Measurements from ENCODE around the gene YPEL3.

YPEL3 gene

DNA sequence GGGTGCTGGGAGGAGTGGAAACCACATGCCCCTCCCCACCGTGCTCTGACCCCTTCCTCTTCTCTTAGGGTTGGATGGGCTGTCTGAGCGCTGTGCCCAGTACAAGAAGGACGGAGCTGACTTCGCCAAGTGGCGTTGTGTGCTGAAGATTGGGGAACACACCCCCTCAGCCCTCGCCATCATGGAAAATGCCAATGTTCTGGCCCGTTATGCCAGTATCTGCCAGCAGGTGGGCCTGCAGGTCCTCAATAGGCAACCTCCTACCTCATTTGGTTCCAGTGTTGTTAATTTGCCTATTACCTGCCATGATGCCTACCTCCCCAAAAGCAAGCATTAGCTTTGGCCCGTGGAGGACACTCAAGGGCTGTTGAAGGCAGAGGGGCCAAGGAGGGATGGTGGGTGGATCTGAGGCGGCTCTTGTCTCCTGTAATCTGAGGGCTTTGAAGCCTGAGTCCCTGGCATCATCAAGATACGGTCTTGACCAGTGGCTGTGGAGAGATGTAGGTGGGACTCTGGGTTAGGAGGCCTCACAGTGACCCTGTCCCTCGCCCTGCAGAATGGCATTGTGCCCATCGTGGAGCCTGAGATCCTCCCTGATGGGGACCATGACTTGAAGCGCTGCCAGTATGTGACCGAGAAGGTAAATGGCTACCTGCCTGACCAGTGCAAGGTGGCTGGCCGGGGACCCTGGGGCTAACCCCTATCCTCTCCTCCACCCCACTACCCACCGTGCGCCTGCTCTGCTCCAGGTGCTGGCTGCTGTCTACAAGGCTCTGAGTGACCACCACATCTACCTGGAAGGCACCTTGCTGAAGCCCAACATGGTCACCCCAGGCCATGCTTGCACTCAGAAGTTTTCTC lies 27.0 kb downstream of the YPEL3 start:
- no peak for DNase-seq (ENCODE audit: low read depth)

DNA sequence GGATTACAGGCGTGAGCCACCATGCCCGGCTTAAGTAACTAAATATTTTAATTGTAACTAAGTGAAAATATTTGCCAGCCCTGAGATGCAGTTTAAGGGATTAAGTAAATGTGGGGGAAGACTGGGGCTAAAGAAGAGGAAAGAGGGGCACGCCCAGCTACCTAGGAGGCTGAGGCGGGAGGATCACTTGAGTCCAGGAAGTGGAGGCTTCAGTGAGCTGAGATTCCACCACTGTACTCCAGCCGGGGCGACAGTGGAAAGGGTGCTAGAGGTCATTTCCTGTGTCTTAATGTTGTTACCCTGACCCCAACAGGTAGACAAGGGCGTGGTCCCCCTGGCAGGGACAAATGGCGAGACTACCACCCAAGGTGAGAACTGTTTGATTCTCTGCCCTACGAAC lies 27.7 kb downstream of the YPEL3 start:
- no peak for DNase-seq (ENCODE audit: low read depth)

DNA sequence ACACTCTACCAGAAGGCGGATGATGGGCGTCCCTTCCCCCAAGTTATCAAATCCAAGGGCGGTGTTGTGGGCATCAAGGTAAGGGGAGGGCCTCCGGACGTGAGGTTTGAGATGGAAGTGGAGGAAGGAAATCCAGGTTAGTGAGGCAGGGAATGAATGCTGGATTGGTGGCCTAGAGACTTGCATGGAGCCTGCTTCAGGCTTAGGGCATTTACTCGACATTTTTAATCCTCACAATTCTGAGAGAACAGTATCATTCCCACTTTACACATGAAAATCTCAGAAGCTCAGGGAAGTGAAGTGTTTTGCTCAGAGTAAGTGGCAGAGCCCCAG lies 28.5 kb downstream of the YPEL3 start:
- DNase-seq (ENCODE audit: low read depth), result no peak

DNA sequence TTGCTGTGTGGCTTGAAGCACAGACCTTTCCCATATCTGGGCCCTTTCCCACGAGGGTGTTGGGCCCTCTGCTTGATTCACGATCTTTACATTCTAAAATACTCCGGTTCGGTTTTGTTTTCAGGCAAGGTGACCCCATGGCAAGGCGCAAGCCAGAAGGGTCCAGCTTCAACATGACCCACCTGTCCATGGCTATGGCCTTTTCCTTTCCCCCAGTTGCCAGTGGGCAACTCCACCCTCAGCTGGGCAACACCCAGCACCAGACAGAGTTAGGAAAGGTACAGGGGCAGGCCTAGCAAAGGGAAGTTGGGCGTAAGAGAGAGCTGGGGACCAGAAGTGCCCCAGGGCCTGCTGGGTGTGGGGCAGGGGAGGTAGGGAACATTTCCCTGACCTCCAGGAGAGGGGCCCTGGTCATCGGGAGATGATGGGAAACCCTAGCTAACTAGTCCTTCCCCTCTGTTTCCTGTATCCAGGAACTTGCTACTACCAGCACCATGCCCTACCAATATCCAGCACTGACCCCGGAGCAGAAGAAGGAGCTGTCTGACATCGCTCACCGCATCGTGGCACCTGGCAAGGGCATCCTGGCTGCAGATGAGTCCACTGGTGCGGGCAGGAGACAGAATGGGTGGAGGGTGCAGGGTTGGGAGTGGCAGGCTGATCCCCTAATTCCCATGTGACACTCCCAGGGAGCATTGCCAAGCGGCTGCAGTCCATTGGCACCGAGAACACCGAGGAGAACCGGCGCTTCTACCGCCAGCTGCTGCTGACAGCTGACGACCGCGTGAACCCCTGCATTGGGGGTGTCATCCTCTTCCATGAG lies 29.0 kb downstream of the YPEL3 start:
- no peak for DNase-seq (ENCODE audit: low read depth)

DNA sequence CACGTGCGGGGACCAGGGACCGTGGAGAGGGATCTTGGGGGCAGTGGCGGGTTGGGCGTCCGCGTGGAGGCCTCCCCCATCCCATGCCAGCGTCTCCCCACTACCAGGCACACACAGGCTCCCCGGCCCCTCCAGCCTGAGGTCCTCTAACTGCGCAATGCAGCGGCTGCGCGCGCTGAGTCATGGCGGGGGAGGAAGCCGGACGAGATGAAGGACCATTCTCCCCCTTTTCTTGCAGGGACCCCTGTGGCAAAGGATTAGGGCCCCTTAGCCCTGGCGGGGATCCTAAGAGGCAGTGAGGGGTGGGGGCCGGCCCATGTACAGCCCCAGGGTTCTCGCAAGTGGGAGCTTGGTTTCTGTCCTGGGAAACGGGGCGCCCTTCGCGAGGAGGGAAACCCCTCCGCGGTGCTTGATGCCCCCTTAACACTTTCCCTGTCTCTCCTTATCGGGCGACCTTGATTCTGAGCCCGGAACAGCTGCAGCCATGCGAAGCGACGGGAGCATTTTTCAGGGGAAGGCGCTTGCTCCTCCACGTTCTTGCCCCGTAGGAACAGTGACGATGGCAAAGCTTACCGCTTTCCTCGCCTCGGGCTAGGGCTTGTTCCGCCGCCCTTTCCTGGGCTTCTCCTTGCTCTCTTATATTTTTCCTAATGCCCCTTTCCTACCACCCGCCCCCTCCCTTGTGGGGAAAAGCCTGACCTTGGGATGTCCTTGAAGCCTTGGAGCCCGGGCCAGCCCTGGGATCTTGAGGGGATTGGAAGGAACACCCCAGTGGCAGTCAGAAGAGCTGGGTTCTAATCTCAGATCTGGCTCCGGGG lies 29.9 kb downstream of the YPEL3 start:
- no peak for DNase-seq (ENCODE audit: low read depth)

DNA sequence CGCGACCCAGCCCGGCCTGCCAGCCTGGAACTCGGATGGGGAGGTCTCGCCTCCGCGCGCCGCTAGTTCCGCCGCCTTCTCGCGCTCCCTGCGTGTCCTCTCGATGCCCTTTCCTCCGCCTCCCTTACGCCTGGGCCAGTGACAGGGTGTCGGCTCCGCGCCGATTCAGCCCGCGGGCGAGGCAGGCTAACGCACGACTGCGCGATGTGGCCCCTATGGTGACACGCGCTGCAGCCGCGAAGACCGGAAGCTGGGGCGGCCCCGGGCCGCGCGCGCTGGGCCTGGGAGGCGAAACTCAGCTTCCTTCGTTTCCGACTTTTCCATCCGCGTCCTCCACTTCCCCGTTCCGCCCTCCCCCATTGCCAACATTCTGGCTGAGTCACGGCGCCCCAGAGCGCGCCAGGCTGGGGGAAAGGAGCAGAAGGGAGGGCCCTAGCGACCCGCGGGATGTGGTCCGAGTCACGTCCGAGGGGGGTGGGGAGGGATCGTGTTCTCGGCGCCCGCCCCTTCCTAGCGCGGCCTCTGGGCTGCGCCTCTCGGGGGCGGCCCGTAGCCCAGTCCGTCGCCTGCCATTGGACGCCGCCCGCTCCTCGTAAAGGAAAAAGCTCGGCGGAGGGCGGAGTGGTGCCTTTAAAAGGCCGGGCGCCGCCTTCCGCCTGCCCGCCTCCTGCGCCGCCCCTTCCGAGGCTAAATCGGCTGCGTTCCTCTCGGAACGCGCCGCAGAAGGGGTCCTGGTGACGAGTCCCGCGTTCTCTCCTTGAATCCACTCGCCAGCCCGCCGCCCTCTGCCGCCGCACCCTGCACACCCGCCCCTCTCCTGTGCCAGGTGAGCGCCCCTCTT lies 30.7 kb downstream of the YPEL3 start, which contains the start of gene ALDOA:
ALDOA (plus strand) TSS at position 659 of the 841 bp plus-strand sequence. CDS start 1,138 bp downstream, outside the sequence.
- peak; percentile 98 for DNase-seq (ENCODE audit: low read depth)

DNA sequence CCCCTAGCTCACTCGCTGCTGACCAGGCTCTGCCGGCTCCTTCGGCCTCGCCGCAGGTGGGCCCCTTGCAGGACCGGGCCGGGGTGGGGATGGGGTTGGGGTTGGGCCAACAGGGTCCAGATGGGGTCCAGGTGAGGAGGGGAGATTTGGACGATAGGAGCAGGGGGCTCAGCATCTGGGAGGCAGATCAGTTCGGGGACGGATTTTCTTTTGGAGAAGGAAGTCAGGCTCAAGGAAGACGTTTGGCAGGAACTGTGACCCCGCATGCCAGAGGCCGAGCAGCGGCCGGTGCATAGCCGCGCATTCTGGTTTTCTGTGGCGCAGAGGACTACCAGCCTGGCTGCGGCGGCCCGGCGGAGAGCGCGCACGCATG lies 31.3 kb downstream of the YPEL3 start:
- no peak for DNase-seq (ENCODE audit: low read depth)

DNA sequence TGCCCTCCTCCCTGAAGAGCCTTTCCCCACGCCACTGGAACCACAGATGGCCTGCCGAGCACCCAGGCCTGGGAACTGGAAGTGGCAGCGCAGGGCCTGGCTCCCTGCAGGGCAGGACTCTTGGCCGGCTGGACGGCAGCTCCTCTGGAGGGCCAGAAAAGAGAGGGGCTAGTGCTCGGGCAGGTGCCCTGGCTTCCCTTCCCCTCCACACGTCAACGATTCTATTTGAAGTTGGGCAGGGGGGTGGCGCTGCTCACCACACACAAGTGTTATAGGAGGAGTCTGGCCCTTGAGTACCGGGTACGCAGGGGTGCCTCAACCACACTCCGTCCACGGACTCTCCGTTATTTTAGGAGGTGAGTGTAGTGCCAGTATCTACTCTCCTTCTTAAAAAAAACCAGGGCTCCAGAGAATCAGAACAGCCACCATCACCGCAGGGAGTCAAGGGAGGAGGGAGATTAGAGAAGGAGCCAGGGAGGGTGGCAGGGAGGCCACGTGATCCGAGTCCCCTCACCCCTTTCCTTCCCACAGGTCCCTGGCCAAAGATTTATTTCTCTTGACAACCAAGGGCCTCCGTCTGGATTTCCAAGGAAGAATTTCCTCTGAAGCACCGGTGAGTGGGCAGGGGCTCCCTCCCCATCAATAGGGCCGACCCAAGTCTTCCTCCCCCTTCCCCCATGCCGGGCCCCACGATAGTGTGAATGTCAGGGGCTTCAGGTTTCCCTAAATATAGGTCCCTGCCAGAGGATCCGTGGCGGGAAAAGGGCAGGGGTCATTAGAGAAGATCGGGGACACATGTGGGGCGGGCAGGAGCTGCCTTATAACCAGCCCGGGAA lies 31.9 kb downstream of the YPEL3 start:
- no peak for DNase-seq (ENCODE audit: low read depth)

DNA sequence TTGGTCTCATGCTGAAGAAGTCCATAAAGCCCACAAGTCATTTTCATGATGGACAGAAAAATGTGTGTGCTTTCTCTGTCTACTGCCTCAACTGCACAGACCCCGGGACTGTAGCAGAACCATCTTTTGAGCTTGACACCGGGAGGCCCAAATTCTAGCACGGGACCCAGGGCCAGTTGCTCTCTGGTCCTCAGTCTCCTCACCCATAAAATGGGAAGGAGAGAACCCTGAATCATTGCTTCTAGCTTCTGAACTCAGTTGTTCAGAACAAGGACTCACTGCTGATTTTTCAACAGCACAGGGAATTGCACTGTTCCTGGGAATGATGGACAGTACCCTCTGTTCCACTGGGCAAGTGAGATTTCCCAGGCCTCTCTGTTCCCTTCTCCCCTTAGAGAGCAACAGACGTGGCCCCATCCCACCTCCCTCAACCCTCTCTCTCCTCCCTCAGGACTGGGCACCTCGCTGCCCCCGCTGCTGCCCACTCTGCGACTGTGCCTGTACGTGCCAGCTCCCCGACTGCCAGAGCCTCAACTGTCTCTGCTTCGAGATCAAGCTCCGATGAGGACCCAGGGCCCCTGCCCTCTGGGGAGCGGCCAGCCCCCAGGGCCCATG lies 32.6 kb downstream of the YPEL3 start:
- DNase-seq (ENCODE audit: low read depth), result no peak

DNA sequence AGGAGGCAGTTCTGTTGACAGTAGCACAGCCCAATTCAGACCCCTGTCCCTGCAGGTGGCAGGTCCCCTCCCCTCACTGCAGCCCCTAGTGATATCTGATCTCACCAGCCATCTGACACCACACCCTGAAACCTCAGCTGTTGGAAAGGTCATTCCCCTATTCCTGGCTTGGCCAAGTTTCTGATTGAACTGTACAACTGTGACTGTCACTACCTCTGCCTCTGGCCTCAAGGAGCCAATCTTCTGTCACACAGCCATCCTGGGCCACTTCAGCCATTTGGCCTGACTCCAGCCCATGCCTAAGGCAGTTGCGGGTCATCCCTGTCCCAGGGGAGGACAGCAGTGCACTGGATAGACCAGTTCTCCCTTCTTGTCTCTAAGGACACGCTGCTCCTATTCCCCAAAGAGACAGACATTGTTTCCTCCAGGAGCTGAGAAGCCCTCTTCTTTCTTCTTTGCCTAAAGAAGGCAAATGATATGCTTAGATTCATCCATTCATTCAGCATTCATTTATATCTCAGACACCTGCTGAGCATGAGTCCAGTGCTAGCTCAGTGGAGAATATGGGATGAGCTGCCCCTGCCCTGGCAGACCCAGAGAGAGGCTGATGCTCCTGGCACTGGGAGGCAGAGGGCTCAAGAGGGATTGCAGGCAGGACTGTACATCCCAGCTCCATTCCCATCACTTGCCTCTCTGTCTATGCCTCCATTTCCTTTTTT lies 35.0 kb downstream of the YPEL3 start:
- DNase-seq (ENCODE audit: low read depth), result no peak

DNA sequence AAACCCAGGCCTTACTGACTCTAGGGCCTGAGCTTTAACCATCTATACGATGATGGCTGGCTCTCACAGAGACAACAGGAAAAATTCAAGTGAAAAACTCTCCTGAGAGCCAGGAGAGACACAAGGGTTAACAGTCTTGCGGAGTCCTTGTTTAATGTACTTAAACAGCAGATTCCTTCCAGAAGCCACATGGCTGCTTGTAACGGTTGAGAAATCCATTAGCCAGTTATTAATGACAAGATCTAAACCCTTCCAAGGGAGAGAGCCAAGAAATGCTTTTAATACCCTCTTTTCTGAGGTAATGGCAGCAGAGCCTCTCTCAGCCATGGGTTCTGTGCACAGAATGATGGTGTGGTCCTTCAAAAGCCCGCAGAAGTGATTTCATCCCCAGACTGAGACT lies 35.7 kb downstream of the YPEL3 start:
- no peak for DNase-seq (ENCODE audit: low read depth)

DNA sequence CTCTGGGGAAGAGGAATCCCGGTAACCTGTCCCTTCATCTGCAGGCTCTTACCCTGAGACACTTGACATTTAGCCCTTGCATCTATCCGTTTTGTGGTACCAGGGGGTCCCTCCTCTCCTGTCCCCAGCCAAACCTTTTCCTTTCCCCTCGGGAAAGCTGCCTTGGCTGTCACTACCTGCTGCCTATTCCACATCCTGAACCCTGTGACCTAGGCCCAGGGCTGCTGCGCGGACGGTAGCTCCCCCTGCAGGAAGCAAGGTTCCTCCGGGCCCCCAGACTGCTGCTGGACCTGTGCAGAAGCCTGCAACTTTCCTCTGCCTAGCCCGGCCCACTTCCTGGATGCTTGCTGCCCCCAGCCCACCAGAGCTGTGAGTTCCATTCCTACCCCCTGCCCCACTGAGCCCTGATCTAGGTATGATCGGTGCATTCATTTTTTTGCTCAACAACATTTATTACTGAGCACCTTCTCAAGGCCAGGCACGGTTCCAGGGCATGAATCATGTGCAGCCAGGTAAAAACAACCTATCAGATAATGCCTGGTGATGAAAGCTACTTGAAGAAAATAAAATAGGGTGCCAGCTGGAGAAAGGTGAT lies 41.0 kb downstream of the YPEL3 start:
- DNase-seq (ENCODE audit: low read depth), result no peak

DNA sequence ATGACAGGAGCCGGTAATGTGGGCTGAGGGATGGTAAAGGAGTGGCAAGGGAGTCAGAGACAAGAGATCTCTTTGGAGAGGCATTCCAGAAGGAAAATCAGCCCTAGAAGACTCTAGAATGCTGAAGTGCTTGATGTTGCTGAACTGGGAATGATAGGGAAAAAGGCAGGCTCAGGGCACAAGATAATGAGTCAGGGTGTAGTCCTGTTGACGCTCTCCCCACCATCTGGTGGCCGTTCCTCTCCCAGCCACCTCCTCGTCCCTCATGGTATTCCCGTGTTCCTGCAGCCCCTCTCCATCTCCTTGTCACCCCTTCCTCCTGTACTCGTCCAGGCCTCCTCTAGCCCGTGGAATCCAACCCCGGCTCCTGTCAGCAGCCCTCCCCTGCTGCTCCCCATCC lies 41.6 kb downstream of the YPEL3 start:
- DNase-seq (ENCODE audit: low read depth), result no peak

DNA sequence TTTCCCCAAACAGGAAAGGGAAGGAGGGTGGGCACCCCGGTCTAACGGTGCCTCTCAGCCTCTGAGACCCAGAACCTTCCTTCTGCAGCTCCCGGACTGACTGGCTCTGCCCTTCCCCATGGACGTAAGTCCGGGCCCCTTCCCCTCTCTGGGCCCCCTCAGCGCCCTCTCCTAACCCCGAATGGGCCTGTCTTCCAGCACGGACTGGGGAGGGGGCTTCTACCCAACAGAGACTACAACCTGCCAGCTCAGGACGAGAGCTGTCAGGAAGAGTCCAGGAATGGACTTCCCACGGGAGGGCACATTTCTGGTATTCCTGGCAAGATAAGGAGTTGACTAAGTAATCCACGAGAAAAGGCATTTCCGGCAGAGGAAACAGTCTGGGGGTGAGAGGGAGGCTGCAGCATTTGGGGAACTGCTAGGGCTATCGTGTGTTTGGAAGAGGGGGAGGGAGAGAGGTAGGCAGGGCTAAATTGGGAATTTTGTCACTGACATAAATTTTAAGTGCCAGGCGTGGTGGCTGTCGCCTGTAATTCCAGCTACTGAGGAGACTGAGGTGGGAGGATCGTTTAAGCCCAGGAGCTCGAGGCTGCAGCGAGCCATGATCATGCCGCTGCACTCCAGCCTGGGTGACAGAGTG lies 42.5 kb downstream of the YPEL3 start:
- DNase-seq (ENCODE audit: low read depth), result no peak

DNA sequence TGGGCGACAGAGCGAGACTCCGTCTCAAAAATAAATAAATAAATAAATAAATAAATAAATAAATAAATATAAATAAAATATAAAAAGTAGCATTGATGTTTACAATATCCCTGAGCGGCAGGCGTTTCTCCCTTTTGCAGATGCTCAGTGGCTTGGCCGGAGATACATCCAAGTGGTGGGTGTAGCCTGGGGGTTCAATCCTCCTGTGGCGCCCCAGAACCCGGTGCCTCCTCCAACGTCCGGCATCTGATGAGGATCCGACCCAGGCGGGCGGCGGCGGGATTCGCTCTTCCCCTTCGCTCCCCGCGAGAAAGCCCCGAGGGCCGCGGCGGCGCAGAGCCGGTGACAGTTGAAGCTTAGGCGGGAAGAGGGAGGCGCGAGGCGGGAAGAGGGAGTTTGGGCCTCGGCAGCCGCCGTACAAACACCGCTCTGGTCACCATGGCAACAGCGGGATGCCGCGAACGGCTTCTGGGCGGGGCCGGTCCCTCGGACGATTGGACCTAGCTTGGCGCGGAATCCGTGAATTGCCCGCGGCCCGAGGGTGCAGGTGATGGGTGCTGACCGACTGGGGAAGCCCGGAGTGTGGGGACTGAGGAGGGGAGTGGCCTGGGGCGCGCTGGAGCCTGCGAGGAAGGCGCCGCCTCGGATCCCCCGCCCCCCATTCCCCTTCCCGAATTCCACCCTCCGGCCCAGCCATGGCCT lies 43.2 kb downstream of the YPEL3 start:
- DNase-seq (ENCODE audit: low read depth), result peak; percentile 80

DNA sequence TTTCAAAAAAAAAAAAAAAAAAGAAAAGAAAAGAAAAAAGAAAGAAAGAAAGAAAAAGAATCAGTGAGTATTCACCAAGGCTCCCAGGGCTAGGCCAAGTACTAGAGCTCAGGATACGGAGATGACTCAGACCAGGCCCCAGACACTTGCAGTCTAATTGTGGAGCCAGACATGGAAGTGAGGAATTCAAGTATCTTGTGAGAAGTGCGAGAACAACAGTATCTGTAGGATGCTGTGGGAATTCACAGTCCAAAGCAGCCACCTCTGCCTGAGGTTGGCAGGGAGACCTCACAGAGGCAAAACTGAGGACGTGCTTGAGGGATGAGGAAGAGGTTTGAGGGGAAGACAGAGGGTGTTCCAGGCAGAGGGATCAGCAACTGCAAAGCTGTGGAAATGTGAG lies 44.5 kb downstream of the YPEL3 start:
- DNase-seq (ENCODE audit: low read depth), result no peak

DNA sequence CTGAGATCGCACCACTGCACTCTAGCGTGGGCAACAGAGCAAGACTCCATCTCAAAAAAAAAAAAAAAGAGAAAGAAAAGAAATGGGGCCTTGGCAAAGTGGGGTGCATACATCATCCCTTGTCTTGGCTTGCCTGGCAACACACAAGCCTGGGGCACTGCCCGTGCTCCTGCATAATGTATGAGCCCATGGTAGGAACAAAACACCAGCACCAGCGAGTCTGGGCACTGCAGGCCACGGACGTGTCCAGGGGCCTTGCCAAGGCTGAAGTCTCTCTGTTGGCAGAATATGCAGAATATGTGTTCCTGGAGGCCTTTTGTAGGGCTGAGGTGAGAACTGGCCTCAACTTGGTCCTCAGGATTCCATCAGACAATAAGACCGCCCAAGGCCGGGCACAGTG lies 46.1 kb downstream of the YPEL3 start:
- DNase-seq (ENCODE audit: low read depth), result no peak

DNA sequence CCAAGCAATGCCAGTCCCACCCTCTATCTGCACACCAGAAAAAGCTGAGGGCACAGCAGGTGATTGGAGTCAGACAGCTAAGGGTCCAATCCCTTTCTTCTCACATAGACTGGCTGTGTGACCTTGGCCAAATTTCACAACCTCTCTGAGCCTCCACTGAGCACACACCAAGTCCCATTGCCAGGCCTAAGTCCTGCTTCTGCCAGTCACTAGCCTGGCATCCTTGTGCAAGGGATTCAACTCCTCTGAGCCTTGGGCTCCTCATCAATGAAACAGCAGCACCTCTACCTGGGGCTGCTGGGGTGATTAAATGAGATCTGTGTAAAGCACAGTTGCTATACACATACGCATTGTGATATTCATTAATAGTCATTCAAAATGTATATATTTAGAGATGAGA lies 49.4 kb downstream of the YPEL3 start:
- no peak for DNase-seq (ENCODE audit: low read depth)

Data from fibroblast of the conjunctiva (primary cell).